Globus pallidus (tissue), 1 donor: ENCODE results near the gene NBAS.
"Not testable (repeated sequence)": the region's sequence is repeated elsewhere in the genome, so short reads cannot be mapped to it uniquely, and the experiment has no call there.

Experiments used
- DNase-seq: peaks from one replicate; pipeline ENCODE4 v3.0.0-alpha.2; 2015; ENCODE audit warnings: low spot score

NBAS gene

DNA sequence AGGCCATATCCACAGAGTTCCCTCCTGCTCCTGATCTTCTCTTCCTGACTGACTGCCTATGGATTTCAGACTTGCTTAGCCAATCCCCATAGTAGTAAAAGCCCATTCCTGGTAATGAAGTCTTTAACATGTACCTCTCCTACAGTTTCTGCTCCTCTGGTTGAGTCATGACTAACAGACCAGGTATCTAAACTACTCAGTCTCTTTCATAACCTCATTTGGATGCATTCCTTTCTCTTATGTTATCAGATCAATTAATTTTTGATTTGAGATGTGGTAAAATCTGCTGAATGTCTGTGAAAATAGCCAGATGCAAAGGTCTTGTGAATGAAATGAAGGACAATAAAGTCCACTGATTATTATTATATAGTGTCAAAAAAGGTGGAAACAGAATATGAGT is 198.0 kb downstream of the NBAS start:
- DNase-seq = no peak

DNA sequence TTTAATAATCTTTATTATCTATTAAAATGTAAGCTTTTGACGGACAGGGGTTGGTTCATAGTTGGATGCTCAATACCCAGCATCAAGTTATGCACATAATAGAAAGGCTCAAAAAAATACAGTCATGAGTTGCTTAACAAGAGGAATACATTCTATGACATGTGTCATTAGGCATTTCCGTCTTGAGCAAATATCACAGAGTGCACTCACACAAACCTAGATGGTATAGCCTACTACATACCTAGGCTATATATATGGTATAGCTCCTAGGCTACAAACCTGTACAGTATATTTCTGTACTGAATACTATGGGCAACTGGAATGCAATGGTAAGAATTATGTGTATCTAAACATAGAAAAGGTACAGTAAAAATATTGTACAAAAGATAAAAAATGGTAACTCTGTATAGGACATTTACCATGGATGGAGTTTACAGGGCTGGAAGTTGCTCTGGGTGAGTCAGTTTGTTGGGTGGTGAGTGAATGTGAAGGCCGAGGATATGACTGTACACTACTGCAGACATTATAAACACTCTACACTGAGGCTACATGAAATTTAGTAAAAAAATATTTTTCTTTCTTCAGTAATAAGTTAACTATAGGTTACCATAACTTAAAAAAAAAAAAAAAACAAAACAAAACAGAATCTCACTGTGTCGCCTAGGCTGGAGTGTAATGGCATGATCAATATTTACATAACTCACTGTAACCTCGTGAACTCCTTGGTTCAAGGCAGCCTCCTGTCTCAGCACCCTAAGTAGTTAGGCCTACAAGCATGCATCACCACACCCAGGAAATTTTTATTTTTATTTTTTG is 201.2 kb downstream of the NBAS start:
- no peak for DNase-seq

DNA sequence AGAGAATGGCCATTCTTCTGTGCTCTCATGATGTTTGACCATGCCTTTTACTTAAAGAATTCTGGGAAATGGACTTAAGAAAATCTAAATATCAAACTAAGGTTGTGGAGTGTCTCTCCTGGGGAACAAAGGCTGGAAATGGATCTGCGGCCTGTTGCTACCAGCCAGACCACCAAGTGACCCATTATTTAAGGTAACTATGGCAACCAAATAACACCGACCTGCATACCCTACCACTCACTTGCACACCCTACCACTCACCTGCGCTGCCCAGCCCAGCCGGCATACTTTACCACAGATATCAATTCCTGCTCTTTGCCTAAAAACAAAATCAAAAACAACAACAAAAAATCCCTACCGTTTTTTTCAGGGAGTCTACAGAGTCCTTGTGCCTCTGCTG is 203.2 kb downstream of the NBAS start:
- DNase-seq = no peak

DNA sequence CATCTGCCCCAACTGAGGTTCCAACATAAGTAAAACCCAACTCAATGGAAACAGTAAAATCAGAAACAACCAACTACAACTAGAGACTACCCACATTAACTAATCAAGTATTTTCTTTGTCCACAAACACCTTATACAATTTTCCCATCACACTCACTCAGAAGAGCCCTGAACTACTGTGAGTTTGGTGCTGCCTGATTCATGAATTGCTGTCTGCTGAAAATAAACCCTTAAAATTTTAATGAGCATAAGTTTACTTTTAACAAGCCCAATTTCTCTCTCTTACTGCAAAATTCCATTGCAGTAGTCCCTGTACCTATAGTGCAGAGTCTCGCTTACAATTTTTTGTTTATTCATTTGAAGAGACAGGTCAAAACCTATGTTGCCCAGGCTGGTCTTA is 203.9 kb downstream of the NBAS start:
- DNase-seq = no peak

DNA sequence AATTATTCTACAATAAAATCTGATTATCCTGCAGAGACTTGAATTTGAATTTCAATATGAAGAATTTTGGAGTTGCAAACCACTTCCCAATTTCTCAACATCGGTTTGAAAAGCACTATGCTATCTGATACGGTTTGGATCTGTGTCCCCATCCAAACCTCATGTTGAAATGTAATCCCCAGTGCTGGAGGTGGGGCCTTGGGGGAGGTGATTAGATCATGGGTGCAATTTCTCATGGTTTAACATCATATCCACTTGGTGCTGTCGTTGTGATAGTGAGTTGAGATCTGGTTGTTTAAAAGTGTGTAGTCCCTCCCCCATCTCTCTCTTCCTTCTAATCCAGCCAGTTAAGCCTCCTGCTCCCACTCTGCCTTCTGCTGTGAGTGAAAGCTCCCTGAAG is 205.7 kb downstream of the NBAS start:
- no peak for DNase-seq

DNA sequence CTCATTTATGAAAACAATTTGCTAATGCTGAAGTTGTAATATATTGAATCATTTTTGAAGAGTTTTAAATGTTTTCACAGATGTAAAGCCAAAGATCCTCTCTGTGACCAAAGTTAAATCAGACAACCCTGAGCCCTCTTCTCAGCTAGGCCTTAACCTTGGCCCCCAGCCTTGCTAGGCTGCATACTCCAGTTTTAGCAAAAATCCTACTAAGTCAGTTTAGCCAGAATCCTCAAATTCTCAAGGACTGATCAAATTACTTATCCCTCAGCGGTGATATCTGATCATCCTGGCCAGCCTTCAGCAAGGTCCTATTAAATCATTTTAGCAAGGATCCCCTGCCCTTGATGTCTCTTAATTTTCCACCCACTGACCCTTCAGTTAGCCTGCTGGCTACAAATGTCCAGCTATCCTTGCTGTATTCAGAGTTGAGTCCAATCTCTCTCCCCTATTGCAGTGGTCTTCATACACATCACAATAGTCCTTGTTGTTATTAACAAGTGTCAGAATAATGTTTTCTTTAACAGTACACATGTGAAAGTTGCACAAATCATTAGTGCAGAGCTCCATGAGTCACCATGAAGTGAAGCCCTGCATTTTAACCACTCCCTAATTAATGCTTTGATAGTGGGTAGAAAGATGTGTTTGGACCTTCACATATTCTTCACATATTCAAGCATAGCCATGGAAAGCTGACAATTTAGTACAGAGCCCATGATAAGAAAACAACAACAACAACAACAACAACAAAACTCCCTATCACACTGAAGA is 206.4 kb downstream of the NBAS start:
- no peak for DNase-seq

DNA sequence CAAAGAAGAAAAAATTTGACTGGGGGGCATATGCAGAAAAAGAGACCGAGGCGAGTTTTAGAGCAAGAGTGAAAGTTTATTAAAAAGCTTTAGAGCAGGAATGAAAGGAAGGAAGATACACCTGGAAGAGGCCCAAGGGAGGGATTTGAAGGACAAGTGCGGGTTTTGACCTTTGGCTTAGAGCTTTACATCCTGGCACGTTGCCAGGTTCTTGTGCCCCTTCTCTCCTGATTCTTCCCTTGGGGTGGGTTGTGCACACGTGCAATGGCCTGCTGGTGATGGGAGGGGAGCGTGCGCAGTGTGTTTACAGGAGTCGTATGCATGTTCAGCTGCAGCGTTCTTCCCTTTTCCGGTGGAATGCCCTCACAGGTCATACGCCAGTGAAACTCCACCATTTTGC is 208.8 kb downstream of the NBAS start:
- no peak for DNase-seq

DNA sequence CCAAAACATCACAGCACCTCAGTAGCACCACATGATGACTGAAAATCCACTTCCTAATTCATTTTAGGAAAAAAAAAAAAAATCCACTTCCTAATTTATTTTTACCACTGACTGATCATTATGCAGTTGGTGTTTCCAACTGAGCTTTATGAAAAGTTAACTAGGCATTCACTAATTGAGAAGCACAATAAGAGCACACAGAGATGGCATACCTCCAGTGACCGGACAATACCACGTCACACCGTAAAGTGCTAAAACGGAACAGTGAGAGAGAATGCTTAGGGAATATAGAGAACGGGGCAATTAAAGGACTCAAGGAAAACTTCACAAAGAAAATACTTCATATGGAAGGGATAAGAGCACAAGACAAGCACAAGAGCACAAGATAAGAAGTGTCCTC is 212.5 kb downstream of the NBAS start:
- DNase-seq = peak; percentile 11

DNA sequence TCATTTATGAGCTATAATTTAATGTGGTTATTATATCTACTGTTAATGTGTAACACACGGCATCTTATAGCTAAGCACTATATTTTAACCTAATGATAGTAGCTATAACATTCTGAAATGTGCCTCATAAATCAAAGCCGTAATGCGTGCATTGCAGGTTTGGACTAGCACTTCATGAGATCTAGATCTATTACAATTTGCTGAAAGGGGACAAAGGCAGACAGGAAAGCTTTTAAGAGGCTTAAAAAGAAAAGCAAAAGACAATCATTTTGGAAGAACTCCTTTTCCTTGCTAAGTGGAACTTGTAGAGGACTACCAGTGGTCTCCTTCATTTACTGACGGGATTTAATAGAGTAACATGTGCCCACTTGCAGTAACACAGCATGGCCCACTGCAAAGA is 213.1 kb downstream of the NBAS start:
- no peak for DNase-seq

DNA sequence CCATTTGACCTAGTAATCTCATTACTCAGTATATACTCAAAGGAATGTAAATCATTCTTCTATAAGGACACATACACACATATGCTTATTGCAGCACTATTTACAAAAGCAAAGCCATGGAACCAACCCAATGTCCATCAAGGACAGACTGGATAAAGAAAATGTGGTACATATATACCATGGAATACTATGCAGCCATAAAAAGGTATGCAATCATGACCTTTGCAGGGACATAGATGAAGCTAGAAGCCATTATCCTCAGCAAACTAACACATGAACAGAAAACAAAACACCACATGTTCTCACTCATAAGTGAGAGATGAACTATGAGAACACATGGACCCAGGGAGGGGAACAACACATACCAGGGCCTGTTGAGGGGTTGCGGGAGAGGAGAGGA is 214.5 kb downstream of the NBAS start:
- no peak for DNase-seq

DNA sequence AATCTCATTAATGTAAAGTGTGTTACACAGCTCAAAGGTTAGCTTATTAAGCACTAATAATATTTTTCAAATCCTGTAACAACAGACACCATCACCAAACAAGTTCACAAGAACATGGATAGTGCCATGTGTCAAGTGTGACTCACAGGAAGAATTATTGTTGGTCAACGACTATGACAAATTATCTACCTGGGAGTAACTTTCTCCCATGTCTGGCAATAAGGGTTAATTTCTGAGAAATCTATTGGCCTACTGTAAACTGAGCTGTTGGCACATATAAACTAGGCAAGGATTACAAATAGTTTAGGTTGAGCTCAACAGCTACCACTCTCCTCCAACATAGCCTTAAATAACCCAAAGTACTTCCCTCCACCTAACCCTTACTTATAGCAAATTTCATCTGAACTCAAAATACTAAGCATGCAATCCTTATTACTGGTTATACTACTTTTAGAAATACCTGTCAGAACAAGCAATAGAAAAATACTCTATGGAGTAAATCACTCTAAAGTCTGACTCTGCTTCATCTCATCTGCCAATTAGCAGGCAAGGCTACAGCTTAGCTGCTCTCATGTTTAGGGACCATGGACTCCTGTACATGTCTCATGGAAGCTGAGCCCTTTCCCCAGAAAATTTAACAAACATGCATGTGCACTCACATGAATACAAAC is 223.0 kb downstream of the NBAS start:
- no peak for DNase-seq

DNA sequence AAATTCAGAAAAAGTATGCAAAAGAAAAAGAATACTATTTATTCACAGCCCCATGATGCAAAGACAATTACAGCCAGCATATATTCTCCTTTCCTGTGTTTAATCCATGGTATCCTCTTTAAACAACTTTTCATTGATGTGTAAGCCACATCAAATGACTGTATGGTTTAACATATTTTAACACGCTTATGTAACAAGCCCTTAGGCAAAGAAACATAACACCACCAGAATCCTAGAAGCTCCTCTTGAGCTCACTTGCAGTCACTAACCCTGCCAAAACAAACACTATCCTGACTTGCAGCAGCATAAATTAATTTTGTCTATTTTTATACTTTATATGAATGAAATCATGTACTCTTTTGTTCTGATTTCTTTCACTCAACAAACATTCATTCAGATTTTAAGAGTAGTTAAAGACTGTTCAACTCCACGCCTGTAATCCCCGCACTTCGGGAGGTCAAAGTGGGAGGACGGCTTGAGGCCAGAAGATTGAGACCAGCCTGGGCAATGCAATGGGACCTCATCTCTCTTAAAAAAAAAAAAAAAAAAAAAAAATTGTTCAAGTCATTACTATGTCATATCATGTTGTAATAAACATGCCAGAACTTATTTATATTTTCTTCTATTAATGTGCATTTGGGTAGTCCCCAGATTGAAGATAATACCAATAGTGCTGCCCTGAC is 226.3 kb downstream of the NBAS start:
- no peak for DNase-seq

DNA sequence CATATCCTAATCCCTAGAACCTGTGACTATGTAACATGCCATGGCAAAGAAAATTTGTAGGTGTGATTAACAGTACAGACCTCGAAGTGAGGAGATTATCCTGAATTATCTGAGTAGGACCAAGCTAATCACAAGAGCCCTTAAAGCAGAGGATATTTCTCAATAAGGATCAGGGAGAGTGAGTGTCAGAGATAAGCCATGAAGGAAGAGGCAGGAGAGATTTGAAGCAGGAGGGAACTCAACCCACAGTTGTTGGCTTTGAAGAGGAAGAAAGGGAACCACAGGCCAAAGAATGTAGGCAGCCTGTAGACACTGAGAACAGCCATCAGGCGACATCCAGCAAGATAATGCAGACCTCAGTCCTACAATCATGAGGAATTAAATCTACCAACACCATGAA is 229.3 kb downstream of the NBAS start:
- no peak for DNase-seq

DNA sequence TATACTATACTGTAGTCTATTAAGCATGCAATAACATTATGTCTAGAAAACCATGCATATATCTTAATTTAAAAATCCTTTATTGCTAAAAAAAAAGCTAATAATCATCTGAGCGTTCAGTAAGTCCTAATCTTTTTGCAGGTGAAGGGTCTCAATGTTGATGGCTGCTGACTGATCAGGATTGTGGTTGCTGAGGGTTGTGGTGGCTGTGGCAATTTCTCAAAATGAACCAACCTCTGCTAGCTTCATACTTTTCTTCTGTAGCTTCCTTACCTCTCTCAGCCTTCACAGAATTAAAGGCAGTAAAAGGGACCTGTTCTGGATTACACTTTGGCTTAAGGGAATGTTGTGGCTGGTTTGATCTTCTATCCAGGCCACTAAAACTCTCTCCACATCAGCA is 235.8 kb downstream of the NBAS start:
- no peak for DNase-seq

DNA sequence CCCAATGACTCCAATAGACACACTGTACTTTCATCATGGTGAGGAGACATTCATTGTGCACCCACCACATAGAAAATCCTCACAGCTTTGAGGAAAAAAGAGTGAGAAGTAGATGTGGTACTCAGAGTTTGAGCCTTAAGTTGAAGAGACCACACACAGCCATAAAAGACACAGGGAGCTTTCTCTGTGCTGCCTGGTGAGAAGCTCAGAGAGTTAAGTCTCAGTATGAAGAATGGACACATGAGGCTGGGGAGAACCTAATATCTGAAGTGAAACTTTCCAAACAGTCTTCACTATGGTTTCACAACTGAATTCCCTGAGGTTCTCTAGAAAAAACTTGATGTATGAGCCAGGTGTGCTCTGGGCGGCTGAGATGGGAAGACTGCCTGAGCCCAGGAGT is 237.9 kb downstream of the NBAS start:
- DNase-seq = no peak

DNA sequence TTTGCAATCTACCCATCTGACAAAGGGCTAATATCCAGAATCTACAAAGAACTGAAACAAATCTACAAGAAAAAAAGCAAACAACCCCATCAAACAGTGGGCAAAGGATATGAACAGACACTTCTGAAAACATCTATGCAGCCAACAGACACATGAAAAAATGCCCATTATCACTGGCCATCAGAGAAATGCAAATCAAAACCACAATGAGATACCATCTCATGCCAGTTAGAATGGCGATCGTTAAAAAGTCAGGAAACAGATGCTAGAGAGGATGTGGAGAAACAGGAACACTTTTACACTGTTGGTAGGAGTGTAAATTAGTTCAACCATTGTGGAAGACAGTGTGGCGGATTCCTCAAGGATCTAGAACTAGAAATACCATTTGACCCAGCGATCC is 239.7 kb downstream of the NBAS start:
- not testable (repeated sequence) for DNase-seq

DNA sequence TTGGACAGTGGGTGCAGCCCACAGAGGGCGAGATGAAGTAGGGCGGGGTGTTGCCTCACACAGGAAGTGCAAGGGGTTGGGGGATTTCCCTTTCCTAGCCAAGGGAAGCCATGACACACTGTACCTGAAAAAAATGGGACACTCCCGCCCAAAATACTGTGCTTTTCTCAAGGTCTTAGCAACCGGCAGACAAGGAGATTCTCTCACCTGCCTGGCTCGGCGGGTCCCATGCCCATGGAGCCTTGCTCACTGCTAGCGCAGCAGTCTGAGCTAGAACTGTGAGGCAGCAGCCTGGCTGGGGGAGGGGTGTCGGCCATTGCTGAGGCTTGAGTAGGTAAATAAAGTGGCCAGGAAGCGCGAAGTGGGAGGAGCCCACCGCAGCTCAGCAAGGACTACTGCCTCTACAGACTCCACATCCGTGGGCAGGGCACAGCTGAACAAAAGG is 244.7 kb downstream of the NBAS start:
- DNase-seq = no peak

DNA sequence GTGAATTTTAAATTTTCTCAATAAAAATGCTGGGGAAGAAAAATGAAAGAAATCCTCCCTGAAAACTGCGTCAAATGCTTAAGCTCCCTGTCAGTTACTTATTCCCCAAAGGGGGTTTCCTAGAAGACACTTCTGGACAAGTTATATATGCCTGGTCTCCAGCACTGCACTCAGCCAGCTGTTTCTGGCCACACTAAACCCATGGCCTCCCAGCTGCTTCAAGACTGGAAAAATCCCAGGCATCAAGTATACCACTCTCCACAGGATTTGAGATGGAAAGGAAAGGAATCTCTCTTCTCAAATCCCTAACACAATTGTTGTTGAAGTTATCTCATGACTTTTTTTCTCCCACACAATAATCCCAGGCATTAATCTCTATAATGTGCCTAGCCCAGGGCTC is 245.7 kb downstream of the NBAS start:
- no peak for DNase-seq

DNA sequence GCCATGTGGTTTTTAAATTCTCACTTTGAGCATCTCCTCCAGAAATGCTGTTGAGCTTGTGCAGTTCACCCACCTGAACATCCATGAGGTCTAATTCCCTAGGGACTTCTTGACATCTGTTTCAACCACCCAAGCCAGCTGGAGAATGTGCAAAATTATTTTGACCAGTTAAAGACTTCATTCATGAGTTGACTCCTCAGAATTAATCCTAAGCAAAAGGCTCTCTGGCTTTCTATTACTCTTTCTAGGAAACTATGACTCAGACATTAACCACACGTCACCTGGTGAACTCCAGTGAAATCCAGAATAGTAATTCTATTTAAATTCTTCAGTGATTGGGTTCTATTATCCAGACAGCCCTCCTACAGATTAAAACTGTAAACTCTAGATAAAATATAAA is 247.5 kb downstream of the NBAS start:
- no peak for DNase-seq

DNA sequence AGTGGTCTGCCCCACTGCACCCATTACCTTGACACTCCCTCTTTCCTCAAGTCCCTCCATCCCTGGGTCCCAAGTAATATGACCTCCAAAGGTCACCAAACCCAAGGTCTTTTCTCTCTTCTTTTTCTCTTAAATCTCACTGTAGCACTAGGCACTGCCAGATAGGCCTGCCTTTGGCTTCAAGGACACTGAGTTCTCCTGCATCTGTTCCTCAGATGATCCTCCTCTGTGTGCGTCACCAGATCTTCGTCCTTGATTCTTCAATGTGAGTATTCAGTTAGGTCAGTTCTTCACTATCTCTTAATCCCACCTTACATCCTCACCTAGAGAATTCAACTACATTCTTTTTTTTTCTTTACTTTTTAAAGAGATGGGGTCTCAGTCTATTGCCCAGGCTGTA is 249.2 kb downstream of the NBAS start:
- DNase-seq = no peak

DNA sequence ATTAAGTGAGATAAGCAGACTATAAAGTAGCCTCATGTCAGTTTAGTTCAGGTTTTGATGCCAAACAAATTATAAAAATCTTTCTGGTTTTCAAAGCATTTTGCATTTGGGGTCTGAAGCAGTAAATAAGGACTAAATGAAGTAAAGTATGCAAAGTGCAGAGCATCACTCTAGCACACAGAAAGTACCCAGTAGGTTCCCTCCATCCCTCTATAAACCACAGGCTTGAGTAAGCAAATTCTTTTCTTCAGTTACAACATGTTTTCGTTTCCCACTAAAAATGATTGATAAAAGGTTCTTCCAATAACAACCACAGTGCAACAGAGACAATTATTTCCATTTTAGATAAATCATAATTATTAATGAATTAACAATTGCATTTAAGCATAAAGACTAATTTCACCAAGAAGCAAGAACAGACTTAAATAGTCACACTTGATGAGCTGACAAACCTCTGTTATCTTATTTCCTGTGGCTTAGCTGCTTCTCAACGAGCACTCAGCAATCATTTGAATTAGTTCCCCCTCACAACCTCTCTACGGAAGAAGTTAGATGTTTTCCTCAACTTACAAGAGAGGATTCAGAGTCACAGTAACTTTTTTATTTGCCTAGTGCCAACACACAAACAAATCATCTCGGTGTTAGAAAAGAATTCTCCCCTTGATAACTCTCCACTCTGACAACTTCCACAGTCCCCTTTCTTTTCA is 249.8 kb downstream of the NBAS start:
- DNase-seq = no peak

DNA sequence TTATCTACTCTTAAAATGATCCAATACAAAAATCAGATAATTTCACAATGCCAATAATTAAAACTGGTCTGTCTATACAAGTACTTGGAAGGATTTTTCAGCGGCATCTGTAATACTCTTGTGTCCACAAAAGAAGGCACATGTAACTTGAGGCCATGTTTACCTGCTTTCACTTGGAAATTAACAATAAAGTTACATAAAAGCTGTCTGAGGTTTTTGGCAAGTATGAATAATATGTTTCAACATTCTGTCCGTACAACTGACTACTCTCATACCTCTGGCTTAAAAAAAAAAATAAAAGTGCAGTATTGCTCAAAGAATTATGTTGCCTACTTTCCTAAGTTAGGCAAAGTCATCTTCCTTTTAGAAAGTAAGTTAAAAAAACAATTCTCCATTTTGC is 253.6 kb downstream of the NBAS start:
- DNase-seq = no peak
